ENCODE results near the gene MRPL34.
A peak's percentile ranks its signal among the peaks of the same experiment; 100 is the strongest.
"Not testable (repeated sequence)": the region's sequence is repeated elsewhere in the genome, so short reads cannot be mapped to it uniquely, and the experiment has no call there.

Gene MRPL34

DNA sequence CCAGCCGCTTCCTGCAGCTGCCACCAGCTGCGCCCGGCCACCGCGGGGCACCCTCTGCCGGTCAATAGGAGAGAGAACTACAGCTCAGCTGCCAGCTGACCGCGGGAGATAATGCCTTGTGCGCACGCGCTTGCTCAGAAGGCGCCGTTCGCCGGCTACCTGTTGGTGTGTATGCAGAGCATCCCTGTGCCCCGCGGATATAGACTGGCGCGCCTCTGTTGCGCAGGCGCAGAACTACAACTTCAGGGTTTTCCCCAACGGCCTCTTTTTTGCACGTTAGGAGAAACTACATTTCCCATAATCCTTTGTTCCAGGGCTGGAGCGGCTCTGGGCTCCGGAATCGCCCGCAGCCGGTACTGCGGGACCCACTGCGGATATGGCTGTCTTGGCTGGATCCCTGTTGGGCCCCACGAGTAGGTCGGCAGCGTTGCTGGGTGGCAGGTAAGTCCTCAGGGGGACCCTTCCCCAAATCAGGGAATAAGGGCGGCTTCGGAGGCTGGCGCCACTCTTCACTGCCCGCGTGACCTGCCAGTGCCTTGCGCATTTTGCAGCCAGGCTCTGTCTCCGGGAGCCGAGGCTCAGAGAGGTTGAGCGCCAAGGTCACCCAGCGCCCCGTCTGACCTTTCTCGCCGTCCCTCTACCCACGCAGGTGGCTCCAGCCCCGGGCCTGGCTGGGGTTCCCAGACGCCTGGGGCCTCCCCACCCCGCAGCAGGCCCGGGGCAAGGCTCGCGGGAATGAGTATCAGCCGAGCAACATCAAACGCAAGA, at the start of gene MRPL34:
MRPL34 (plus strand) TSS at position 356 of the 768 bp plus-strand sequence; CDS start at position 377, 21 bp downstream.
- peak; percentile 100 for DNase-seq

DNA sequence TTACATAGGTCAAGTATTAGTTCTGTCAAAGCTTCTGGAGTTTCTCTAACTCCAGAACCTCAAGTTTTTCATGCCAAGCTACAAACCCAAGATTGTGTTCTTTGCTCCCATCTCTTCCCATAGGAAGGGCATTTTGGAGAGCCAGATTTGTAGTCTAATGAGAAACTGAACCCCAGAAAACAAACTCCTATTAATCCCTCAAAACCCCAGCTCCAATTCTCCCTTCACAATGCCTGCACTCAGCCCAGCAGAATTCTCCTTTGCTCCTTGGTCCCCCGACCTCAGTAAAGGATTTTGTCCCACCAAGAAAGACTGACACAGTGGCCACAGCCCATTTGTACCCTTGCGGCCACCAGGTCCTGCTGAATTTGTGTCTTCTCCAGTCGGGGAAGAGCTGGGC, 49.5 kb upstream of the MRPL34 start:
- no peak for DNase-seq

DNA sequence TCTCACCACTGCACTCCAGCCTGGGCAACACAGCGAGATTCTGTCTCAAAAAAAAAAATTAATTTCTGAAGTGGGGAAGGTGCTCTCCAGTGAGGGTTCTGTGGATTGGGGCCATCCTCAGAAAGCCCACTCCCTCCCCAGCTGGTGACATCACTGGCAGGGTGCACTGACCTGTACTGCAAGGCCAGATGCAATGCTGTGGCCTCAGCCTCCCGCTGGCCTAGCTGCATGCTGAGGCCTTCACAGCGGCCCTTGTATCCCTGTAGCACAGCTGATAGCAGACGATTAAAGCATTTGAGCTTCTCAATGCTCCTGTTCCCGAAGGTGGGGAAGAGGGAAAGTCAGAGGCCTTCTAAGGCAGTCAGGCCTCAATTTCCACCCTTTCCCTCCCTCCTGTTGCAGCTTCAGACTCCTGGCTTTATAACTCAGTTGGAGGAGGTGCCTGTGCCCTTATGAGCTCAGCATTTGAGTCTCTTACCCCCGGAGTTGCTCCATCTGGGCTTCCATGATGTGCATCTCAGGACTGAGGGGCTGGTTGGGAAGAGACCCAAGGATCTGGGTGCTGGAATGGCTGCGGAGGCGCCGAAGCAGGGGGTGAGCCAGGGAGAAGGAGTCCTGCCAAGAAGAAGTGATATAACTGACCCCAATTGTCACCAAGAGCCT, 46.4 kb upstream of the MRPL34 start:
- no peak for DNase-seq

DNA sequence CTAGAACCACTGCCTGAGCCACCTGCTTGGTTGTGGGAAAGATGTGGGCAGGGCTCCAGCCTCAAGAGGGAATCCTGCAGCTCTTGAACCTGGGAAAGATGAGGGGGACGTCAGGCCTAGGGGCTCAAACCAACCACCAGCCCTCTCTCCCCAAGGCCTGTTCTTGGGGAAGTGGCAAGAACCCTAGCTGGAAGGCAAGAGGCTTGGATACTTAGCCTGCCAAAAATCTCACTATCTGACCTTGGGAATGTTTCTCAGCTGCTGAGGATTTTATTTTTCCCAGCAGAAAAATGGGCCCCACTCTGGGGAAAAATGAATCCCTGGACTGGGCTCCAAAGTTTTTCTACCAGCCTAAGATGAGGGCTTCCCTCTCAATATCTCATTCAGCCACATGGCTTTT, 45.7 kb upstream of the MRPL34 start:
- DNase-seq: no peak

DNA sequence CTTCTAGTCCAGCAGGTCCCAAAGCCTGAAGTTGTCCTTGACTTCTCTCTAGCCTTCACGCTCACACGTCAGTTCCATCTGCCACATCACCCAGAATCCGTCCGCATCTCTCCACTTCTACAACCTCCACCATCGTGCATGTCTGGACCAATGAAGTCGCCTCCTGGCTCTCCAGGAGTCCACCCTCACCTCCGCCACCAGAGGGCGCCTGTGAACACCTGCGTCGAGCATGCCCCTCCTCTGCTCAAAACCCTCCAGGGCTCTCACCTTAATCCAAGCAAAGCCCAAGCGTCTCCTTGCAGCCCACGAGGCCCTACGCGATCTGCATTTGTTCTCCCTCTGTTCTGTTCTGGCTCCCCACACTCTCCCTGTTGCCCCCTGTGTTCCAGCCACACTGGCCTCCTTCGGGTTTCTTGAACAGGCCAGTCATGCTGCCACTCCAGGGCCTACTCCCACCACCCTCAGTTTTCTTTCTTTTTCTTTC, 44.8 kb upstream of the MRPL34 start:
- peak; percentile 88 for DNase-seq

DNA sequence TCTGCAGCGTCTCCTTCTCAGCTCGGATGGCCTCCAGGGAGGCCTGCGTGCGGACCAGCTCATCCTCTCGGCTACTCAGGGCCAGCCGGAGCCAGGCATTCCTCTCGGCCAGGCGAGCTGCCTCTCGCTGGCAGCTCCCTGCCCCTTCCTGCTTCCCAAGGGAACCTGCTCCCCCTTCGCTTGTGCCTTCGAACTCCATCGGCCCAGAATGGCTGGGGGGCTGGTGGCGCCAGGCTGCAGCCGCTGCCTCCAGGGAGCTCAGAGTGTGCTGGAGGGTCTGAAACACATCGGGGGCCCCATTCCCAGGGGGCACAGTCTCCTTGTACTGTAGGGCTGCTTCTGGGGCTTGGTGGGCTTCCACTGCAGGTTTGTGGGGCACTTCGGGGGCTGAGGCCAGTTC, 43.1 kb upstream of the MRPL34 start:
- no peak for DNase-seq

DNA sequence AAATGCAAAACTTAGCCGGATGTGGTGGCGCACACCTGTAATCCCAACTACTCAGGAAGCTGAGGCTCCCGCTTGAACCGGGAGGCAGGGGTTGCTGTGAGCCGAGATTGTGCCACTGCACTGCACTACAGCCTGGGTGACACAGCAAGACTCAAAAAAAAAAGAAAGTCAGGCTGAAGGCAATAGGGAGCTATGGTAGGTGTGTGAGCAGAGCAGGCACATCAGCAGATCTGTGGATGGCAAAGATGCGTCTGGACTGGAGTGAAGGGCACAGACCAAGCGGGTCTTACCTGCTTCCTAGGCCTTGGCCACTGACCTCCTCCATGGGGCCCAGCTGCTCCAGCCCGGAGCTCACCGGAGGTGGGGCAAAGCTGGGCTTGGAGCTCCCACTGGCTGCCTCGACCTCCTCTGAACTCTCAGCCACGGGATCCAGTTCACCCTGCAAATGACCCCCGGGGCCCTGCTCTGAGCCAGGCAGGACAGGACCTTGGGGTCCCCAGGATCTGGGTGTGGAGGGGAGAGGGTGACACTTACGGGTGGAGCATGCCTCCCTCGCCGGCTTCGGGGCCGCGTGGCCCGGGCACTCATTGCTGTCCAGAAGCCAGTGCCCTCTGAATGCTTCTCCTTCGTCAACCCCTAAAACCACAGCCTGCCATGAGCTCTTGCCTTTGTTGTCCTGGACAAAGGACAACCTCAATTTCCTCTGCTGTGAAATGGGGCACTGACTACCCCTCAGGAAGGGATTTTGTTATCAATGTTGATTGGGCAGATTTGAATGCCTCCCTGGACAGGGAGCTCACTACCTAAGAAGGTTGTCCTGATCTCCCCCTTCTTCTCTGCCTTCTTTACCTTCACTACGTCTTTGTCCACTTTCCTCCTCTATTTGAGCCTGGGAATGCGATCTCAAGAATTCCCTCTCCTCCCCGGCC, 41.7 kb upstream of the MRPL34 start:
- DNase-seq: no peak

DNA sequence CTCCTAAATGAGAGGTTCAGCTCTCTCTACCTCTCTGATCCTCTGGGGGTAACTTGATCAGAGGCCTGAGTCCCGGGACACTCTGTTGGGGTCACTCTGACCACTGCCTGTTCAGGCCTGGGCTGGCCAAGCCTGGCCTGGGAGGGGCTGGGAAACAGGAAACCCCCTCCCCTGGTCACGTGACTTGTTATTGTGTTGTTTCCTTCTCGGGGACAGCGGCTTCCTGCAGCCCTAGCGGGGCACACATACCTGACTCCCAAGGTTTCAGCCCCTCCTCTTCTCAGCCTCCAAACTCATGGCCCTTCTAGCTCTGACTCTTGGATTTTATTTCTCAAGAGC, 41.1 kb upstream of the MRPL34 start, which contains the start of gene USHBP1:
USHBP1 (minus strand) TSS at position 105 of the 339 bp plus-strand sequence. CDS start 446 bp downstream, outside the sequence.
- DNase-seq: no peak

DNA sequence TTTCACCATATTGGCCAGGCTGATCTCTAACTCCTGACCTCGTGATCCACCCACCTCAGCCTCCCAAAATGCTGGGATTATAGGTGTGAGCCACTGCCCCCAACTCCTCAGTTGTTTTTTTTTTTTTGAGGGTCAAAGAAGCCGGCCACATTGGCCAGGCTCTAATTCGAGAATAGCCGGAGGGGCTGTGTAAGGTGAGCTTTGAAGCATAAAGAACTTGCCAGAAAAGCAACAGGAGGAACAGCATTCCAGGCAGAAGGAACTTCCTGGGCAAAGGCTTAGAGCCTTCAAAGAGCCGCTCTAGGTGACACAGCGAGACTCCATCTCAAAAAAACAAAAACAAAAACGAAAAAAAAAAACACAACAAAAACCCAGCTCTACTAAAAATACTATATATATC, 39.6 kb upstream of the MRPL34 start:
- DNase-seq: no peak

DNA sequence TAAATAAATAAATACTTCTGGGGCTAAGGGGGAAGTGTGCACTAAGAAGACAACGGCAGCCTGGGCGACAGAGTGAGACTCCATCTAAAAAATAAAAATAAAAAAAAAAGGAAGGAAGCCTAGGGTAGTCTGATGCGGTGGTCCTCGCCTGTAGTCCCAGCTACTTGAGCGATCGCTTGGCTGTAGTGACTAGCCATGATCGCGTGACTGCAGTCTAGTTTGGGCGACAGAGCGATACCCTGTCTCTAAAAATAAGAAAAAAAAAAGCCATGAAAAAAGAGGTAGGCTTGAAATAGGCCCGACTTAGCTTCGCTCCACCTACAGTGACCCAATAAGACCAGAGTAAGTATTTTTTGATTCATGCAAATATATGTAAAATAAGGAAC, 39.1 kb upstream of the MRPL34 start:
- no peak for DNase-seq

DNA sequence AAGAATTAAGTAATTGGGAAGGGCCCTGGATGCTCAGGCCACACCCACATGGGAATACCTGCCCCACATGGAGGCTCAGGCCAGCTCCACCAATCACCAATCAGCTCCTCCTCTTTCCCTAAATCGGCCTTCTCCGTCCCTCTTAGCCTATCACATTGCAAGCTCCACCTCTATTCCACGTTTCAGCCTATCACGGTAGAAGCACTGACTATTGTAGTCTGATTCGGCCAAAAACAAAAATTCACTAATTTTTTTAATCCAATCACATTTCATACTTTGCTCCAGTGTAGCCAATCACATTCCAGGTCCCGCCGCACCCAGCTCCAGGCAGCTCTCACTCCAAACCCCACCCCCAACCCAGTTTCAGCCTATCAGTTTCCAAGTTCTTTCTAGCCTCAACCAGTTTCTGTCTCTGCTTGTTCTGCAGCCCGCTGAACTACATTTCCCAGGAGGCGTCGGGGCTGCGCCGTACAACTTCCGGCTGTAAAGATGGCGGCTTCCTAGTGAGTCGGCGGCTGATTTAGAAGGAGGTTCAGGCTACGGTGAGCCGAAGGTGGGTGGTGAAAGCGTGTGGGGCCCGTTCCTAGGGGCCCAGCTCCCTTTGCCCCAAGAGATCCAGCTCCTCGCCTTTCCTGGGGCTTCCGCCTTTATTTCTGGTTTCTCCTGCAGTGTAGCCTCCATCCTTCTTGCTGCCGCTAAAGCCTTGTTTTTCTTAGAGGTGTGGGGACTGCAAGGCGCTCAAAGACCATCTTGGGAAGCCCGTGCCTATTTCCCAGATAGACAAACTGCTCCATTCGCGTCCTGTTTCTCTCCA, 38.5 kb upstream of the MRPL34 start, which contains the start of gene BABAM1:
BABAM1 (plus strand) TSS at position 469 of the 814 bp plus-strand sequence. CDS start 1,364 bp downstream, outside the sequence.
- peak; percentile 97 for DNase-seq

DNA sequence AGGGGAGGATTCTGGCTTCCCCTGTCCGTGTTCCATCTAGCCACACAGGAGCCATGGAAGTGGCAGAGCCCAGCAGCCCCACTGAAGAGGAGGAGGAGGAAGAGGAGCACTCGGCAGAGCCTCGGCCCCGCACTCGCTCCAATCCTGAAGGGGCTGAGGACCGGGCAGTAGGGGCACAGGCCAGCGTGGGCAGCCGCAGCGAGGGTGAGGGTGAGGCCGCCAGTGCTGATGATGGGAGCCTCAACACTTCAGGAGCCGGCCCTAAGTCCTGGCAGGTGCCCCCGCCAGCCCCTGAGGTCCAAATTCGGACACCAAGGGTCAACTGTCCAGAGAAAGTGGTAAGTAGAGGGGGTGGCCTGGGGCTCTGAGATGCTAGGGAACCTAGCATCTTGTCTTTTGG, 36.9 kb upstream of the MRPL34 start:
- DNase-seq: no peak

DNA sequence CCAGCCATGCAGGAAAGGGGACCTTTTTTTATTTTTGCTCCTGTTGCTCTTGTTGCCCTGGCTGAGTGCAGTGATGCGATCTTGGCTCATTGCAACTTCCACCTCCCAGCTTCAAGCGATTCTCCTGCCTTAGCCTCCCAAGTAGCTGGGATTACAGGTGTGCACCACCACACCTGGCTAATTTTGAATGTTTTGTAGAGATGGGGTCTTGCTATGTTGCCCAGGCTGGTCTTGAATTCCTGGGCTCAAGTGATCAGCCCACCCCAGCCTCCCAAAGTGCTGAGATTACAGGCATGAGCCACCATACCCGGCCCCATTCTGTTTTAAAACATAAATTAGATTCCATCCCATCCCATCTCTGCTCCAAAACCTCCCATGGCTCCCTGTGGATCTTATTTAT, 30.8 kb upstream of the MRPL34 start:
- DNase-seq: not testable (repeated sequence)

DNA sequence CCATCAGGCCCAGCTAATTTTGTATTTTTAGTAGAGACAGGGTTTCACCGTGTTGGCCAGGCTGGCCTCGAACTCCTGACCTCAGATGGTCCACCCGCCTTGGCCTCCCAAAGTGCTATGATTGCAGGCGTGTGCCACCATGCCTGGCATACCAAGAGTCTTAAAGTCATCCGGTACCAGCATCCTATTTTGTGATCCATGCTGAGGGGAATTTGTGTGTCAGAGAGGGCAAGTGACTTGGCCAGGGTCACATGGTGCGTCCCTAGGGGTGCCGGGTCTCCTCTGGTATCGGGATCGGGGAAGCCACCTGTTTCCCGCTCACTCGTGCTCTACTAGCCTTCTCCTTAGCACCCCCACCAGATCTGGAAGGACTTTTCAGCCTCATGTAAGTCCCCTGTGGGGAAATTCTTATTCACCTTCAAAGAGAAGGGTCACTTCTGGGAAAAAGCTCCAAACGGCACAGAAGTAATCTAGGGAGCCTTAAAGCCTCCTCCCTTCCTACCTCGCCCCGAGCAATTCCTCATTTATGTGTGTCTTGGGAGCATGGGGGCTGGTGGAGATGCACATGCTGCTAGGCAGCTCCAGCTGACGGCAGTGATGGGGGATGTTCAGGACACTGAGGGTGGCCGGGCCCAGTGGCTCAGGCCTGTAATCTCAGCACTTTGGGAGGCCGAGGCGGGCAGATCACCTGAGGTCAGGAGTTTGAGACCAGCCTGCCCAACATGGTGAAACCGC, 30.1 kb upstream of the MRPL34 start:
- no peak for DNase-seq

DNA sequence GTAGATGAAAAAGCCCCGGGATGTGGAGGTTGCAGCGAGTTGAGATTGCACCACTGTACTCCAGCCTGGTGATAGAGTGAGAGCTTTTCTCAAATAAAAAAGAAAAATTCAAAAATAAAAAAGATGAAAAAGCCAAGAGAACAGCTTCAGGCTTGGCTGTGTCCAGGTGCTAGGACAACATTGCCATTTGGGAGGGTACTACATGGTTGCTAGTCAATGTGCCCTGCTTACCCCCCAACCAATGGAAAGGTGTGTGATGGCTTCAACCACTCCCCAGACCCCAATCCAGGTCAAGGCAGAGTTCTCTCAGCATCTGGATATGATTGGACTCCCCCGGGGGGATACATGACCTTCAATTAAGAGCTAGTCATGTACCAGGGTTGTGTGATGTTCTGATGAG, 26.2 kb upstream of the MRPL34 start:
- DNase-seq: no peak

DNA sequence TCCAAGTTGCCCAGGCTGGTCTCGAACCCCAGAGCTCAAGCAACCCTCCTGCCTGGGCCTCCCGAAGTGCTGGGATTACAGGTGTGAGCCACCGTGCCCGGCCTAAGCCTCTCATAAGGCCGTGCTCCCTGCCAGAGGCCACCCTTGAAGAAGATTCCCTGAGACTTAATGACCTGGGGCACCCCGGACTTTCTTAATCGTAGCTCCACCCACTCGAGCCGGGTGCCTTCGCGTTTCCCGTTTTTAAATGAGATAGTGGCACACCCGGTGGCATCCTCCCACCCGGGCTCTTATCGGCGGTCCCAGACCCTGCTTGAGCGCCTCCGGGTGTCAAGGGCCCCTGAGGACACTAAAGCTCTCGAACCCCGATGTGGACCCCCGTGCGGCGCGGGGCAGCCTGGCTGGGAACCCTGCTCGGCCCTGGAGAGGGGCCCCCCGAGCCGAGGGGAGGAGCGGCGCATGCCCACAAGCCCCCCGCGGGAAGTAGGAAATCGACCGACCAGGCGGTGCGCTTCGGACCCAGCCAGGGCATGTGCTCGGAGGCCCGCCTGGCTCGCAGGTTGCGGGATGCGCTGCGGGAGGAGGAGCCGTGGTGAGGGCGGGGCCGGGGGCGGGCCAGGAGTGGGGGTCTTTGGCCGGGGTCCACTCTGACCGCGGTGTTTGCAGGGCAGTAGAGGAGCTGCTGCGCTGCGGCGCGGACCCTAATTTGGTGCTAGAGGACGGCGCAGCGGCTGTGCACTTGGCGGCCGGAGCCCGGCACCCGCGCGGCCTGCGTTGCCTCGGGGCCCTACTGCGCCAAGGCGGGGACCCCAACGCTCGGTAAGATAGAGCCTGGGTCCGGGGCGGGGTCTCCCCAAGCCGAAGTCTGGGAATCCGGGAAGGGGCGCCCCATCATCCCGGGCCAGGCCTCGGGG, 24.0 kb upstream of the MRPL34 start, which contains the start of gene ANKLE1:
ANKLE1 (plus strand) TSS at position 511 of the 914 bp plus-strand sequence; CDS start at position 531, 20 bp downstream.
- peak; percentile 2 for DNase-seq

DNA sequence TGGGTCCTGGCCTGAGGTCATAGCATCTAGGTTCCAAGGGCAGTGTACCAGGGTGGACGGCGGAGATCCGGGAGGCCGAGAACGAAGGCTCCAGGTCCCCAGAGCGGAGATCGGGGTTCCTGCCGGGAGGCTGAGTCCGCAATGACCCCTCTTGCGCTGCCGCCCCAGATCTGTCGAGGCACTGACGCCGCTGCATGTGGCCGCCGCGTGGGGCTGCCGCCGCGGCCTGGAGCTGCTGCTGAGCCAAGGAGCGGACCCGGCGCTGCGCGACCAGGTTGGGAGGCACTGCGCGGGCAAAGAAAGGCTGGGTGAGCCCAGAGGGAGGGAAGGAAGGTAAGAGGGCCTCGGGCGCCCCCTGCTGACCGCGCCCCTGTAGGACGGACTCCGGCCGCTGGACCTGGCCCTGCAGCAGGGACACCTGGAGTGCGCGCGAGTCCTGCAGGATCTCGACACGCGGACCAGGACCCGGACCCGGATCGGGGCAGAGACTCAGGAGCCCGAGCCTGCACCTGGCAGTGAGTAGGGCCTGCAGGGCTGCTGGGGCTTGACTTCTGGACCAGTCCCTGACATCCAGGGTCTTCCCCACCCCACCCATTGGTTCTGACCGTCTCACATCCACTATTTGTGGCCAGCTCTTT, 23.1 kb upstream of the MRPL34 start:
- peak; percentile 87 for DNase-seq

DNA sequence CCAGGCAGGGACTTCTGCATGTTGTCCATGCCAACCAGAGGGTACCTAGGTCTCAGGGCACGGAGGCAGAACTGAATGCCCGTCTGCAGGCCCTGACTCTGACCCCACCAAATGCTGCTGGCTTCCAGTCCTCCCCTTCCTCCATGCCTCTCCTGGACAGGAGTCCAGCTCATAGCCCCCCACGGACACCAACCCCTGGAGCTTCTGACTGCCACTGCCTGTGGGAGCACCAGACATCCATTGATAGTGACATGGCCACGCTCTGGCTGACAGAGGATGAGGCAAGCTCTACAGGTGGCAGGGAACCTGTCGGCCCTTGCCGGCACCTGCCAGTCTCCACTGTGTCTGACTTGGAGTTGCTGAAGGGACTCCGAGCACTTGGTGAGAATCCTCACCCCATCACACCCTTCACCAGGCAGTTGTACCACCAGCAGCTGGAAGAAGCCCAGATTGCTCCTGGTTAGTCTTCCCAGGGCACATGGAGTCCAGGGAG, 22.1 kb upstream of the MRPL34 start:
- DNase-seq: no peak

DNA sequence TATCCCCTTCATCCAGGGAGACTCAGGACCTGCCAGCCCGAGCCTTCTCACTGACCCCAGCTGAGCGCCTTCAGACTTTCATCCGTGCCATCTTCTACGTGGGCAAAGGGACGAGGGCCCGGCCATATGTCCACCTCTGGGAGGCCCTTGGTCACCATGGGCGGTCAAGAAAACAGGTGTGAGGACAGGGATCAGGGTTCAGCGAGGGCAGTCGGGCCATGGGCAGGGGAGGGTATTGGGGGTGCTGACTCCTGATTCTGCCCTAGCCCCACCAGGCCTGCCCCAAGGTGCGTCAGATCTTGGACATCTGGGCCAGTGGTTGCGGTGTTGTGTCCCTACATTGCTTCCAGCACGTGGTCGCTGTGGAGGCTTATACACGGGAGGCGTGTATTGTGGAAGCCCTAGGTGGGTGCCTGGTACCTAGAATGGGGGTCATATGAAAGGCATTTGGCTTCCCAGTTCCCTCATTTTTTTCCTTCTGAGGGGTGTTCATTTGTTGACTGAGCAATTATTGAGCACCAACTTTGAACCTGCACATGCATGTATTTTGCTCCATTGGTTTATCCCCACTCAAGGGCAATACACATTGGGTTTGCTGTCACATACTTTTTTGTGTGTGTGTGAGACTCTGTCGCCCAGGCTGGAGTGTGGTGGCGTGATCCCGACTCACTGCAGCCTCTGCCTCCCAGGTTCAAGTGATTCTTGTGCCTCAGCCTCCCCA, 20.1 kb upstream of the MRPL34 start:
- DNase-seq: no peak

Measured in NCI-H1105 treated with DMSO at 0.1 percent for 48 hours (cell line).